Measurements from ENCODE around the gene CTBP2.

Gene CTBP2

DNA sequence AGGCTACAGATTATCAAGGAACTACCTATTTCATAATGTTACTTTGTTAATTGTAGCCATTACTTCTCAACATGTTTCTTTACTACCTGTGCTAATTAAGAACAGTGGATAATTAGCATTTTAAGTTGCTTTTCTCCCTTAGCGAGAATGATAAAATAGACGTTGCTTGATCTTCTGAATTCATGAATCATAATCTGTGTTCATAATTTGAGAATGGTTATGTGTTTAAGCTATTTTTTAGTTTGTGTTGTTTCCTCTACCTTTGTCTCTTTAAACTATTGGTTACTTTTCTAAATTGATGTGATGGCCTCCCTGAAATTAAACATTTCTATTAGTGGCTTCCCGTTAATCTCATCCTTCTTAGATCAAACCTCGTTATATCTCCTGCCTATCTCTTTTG is 218.5 kb downstream of the CTBP2 start, which contains the start of gene ZRANB1:
ZRANB1 (plus strand) TSS at position 301 of the 400 bp plus-strand sequence. CDS start 371 bp downstream, outside the sequence.
- DNase-seq (ENCODE audit: low read depth), result no peak

GRCh38 chr10:124939290-124939689 is 221.1 kb downstream of the CTBP2 start:
- no peak for DNase-seq (ENCODE audit: low read depth)

DNA sequence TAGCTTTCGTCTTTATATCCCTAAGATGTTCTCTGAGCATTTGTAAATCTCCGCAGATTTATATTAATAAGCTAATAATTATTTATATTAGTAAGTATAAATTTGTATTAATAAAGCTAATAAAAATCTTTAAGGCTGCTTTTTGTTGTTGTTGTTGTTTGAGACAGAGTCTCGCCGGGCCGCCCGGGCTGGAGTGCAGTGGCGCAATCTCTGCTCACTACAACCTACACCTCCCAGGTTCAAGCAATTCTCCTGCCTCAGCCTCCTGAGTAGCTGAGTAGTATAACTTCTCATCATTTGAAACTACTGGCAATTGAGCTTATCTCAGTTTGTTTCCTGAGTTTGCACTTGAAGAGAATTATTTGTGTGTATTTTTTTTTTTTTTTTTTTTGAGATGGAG is 223.6 kb downstream of the CTBP2 start:
- DNase-seq (ENCODE audit: low read depth), result no peak

- DNase-seq (ENCODE audit: low read depth), result no peak
Measured at GRCh38 chr10:124935946-124936345, 224.4 kb downstream of the CTBP2 start.

Measured in GM04503 (cell line).